RPMI7951 (cell line): Measurements from ENCODE around the gene TEX11. TPM values are rescaled to one million over a fixed set of nuclear protein-coding genes. Genes with fewer than 3 reads are reported as not detected.
"Not testable (repeated sequence)": the region's sequence is repeated elsewhere in the genome, so short reads cannot be mapped to it uniquely, and the experiment has no call there.

Source experiments
- DNase-seq: peaks from one replicate; pipeline ENCODE4 v3.0.0-alpha.2; 2012; ENCODE audit warnings: low read depth
- total RNA-seq: library from RNA; depleted of rRNA; stranded (reverse); fragments of >200 nt; shearing (Covaris generic); gene quantifications from 2 replicates; pipeline ENCODE4 v1.2.3, GENCODE V29; 2014; rRNA removed

TEX11 gene
- 0.36 and 0.88 TPM in 2 replicates for total RNA-seq

DNA sequence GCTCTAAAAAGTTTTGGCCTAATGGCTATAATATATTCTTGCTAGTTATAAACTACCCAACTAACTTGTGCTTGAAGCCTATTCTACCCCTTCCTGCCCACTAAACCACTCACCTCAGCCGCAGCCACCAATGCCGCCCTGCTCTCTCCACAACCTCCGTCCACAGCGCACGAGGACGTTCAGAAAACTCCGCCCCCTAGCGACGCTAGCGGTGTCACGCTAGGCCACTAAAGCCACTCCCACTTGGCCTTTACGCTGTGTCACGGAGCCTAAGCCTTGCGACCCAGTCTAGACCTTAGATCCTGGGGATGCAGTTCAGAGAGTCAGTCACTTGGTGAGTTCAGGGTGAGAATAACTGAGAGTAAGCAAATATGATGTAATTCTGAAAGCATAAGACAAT lies at the start of gene TEX11:
Gene TEX11, minus strand, starts transcription at position 171 of the 400 bp plus-strand sequence. CDS start 922 bp downstream, outside the sequence.
- DNase-seq: no peak

DNA sequence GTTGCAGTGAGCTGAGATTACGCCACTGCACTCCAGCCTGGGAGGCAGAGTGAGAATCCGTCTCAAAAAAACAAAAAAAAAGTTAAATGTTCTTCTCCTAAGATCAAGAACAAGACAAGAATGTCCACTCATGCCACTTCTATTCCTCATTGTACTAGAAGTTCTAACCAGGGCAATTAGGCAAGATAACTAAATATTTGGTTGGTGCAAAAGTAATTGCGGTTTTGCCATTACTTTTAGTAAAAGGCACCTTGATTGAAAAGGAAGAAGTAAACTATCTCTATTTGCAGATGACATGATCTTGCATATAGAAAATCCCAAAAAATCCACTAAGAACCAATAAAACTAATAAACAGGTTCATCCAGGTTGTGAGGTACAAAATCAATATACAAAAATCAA lies 46.4 kb upstream of the TEX11 start:
- DNase-seq: no peak

DNA sequence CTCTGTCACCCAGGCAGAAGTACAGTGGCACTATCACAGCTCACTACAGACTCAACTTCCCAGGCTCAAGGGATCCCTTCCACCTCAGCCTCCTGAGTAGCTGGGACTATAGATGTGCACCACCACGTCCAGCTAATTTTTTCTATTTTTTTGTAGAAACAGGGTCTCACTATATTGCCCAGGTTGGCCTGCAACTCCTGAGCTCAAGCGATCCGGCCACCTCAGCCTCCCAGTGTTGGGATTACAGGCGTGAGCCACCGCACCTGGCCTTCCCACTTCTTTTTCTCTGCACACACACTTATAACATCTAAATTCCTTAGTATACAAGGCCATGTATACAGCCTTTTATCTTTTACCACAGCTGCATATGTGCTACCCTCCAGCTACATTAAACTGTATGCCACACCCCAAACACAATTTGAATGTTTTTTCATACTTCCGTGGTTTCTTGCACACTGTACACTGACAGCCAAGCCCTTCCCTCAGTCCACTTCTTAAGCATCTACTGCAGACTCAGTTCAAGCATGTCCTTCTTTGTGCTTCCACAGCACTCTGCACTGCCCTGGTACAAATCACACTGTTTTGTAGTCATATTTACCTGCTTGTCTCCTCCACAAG lies 15.9 kb upstream of the TEX11 start:
- DNase-seq: no peak

DNA sequence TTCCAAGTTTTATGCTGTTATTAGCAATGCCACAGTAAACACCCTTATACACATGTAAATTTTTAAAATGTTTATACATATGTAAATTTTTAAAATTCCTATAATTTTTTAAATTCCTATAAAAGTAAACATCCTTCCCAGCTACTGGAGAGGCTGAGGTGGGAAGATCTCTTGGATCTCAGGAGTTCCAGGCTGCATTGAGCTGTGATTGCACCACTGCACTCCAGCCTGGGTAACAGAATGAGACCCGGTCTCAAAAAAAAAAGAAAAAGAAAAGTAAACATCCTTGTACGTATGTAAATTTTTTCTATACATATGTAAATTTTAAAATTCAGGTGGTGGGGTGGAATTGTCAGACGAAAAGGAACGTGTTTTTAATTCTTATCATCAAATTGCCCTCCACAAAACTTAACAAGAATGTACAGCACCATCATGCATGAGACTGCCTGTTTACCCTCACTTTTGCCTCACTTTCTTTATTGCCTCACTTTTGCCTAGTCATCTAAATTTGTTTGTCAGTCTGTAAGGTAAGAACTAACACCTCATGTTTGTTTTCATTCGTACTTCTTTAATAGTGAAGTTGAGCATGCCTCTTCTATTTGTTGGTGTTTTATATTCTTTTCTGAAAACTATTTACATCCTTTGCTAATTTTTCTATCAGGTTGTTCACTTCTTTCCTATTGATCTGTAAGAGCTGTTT lies 14.4 kb upstream of the TEX11 start:
- no peak for DNase-seq

DNA sequence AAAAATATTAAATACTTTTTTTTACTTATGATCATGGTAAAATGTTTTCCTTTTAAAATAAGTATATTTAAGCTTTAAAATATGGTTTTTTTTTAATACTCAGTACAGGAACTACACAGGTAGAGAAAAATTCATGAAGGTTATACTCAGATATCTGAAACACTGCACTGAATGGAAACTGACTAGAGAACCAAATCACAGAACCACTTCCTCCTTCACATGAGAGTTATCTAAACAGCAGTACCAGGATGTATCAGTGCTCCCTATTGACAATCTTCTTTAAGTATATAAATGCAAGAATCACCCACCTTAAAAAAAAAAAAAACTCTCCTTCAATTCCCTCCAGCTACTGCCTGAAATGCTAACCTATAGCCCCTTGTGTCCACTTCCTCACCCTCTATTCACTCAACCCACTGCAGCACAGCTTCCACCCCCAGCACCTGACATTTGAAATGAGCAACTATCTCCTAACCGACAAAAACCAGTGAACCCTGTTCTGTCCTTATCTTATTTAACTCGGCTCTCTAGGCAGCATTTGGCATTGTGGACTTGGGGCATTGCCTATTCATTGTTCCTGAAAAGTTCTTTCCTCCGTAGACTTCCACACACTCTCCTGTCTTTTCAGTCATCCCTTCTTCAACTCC lies 13.3 kb upstream of the TEX11 start:
- no peak for DNase-seq

DNA sequence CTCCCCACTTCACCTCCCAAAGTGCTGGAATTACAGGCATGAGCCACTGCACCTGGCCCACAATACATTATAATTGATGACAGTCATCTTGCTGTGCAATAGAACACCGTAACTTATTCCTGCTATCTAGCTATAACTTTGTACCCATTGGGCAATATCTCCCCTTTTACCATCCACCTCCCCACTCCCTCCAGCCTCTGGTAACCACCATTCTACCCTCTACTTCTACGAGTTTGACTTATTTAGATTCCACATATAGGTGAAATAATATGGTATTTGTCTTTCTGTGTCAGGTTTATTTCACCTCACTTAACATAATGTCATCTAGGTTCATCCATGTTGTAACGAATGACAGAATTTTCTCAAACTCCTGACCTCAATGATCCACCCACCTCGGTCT lies 8.2 kb upstream of the TEX11 start:
- DNase-seq: no peak

DNA sequence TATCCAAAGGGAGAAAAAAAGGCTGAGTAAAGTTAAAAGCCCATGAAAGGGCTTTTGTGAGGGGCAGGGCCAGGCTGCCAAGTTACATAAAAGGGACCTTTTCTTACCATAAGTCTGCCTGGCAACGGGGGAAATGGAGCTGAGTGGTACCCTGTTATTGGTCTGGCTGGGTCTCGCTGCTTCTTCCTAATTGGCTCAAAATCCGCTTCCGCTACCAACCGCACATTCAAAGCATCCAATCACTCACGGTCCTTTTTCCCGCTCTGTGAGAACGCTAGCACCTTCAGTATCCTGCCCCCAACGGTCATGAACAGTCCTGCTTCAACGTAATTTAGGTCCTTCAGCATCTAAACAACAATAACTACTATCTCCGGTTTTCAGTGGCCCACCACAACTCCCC lies 611 bp downstream of the TEX11 start:
- DNase-seq: no peak

DNA sequence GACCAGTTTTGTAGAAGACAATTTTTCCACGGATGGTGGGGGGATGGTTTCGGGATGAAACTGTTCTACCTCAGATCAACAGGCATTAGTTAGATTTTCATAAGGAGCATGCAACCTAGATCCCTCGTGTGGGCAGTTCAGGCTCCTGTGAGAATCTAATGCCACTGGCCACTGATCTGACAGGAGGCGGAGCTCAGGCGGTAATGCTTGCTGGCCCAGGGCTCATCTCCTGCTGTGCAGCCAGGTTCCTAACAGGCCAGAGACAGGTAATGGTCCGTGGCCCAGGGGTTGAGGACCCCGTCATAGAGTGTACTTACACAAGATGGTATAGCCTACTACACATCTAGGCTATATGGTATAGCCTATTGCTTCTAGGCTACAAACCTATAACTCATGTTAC lies 7.0 kb downstream of the TEX11 start:
- DNase-seq: no peak

DNA sequence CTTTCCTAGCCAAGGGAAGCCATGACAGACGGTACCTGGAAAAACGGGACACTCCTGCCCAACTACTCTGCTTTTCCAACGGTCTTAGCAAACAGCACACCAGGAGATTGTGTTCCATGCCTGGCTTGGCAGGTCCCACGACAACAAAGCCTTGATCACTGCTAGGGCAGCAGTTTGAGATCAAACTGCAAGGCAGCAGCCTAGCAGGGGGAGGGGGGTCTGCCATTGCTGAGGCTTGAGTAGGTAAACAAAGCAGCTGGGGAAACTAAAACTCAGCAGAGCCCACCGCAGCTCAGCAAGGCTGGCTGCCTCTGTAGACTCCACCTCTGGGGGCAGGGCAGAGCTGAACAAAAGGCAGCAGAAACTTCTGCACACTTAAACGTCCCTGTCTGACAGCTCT lies 18.1 kb downstream of the TEX11 start:
- DNase-seq: not testable (repeated sequence)

DNA sequence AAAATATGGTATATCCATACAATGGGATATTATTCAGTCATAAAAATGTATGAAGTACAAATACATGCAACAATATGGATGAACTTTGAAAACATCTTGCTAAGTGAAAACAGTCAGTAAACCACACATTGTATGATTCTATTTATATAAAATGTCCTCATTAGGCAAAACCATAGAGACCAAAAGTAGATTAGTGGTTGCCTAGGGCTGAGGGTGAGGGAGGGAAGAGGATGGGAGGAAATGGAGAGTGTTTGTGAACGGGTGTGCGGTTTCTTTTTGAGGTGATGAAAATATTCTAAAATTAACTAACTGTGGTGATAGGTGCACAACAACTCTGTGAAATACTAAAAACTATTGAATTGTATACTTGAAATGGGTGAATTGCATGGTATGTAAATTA lies 29.6 kb downstream of the TEX11 start:
- DNase-seq: no peak

DNA sequence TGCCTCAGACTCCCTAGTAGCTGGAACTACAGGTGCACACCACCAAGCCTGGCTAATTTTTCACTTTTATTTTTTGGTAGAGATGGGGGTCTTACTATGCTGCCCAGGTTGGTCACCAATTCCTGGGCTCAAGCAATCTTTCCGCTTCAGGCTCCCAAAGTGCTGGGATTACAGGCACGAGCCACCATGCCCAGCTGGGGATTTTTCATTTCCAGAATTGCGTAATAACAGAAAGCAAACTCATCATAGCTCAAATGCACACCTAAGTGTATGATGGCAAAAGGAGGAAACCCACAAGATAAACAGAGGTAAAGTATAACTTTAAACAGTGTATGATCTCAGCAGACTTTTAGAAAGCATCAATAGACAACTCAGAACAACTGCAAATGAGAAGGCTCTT lies 56.2 kb downstream of the TEX11 start:
- DNase-seq: no peak

DNA sequence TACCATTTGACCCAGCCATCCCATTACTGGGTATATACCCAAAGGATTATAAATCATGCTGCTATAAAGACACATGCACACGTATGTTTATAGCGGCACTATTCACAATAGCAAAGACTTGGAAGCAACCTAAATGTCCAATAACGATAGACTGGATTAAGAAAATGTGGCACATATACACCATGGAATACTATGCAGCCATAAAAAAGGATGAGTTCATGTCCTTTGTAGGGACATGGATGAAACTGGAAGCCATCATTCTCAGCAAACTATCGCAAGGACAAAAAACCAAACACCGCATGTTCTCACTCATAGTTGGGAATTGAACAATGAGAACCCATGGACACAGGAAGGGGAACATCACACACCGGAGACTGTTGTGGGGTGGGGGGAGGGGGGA lies 64.4 kb downstream of the TEX11 start:
- DNase-seq: not testable (repeated sequence)

DNA sequence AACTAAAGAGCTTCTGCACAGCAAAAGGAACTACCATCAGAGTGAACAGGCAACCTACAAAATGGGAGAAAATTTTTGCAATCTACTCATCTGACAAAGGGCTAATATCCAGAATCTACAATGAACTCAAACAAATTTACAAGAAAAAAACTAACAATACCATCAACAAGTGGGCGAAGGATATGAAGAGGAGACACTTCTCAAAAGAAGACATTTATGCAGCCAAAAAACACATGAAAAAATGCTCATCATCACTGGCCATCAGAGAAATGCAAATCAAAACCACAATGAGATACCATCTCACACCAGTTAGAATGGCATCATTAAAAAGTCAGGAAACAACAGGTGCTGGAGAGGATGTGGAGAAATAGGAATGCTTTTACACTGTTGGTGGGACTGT lies 64.9 kb downstream of the TEX11 start:
- not testable (repeated sequence) for DNase-seq

DNA sequence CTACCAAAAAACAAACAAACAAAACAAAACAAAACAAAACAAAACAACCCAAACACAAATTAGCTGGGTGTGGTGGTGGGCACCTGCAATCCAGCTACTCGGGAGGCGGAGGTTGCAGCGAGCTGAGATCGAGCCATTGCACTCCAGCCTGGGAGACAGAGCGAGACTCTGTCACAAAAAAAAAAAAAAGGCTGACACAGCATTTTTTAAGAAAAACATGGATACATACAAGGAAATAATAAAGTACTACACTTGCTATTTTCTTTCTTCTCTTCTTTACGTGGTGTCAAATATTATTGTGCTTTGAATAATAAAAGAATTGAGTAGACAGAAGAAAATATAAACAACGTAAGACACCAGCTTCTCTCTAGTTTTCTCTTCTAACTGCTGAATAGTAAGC lies 73.9 kb downstream of the TEX11 start:
- DNase-seq: no peak

DNA sequence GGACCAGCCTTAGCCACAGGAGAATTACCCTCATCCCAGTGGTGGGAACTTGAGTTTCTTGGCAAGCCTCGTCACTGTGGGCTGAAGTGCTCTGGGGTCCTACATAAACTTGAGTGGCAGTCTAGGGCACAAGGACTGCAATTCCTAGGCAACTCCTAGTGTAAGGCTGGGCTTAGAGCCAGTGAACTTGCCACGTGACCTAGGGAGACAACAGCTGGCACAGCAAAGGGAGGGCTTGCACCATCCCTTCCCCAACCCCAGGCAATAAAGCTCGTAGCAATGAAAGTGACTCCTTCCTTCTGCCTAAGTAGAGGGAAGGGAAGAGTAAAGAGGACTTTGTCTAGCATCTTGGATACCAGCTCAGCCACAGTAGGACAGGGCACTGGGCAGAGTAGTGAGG lies 81.8 kb downstream of the TEX11 start:
- DNase-seq: peak; percentile 17

DNA sequence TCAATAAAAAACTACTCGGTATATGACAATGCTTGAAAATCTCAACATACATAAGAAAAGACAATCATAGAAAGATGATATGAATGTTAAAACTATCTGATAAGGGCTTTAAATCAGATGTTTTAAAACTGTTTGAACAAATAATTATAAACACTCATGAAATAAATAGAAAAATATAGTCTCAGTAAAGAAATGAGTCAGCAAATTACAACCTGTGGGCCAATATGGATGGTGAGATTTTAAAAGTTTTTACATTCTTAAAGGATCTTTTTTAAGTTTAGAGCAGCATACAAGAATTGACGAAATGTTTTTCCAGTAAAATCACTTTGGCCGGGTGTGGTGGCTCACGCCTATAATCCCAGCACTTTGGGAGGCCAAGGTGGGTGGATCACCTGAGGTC lies 83.1 kb downstream of the TEX11 start:
- DNase-seq: no peak

DNA sequence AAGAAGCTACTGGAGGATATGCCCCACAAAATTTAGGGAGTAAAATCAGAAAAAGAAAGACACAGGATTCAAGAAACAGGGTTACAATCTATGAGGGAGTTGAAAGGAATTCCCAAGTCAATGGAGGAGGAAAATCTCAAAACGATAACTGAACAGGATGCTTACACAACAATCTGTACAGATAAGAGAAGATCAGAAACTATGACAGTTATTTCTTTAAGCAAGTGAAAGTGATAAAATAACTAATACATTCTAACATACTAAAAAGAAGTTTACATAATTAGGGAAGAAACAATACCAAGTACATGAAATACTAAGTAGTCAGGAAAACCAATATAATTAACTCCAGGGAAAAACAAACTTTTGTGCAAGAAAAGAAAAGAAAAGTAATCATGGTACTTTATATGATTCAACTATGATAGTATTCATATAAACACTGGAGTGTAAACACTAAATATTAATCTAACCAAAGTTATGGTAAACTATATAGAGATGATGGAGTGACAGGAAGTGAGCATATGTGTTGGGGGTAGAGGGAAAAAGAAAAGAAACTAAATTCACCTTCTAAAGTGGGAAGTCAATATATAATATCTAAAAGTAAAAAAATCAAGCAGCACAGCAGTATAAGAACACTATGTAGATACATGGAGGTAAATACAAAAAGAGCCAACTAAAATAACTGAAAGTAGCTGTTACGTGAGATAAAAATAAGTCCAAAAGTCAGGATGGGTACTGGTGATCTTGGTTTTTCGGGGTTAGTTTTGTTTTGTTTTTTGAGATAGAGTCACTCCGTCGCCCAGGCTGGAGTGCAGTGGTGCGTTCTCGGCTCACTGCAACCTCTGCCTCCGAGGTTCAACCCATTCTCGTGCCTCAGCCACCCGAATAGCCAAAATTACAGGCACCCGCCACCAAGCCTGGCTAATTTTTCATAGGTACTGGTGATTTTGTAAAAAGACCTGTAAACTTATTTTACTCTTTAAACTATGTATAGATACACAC lies 99.3 kb downstream of the TEX11 start:
- DNase-seq: no peak

DNA sequence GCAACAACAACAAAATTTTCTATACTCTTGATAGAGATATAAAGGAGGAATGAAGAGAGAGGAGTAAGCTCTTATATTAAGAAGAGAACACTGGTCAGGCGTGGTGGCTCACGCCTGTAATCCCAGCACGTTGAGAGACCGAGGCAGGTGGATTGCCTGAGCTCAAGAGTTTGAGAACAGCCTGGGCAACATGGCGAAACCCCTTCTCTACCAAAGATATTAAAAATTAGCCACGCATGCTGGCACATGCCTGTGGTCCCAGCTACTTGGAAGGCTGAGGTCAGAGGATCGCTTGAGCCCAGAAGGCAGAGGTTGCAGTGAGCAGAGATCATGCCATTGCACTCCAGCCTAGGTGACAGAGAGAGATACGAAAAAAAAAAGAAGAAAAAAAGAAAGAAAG lies 102.4 kb downstream of the TEX11 start:
- no peak for DNase-seq

DNA sequence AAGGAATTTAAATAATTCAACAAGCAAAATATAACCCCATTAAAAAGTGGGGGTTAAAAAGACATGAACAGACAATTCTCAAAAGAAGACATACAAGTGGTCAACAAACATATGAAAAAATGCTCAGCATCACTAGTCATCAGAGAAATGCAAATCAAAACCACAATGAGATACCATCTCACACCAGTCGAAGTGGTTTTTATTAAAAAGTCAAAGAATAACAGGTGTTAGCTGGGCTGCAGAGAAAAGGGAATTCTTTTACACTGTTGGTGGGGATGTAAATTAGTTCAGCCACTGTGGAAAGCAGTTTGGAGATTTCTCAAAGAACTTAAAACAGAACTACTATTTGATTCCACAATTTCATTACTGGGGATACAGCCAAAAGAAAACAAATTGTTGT lies 111.8 kb downstream of the TEX11 start:
- DNase-seq: not testable (repeated sequence)

DNA sequence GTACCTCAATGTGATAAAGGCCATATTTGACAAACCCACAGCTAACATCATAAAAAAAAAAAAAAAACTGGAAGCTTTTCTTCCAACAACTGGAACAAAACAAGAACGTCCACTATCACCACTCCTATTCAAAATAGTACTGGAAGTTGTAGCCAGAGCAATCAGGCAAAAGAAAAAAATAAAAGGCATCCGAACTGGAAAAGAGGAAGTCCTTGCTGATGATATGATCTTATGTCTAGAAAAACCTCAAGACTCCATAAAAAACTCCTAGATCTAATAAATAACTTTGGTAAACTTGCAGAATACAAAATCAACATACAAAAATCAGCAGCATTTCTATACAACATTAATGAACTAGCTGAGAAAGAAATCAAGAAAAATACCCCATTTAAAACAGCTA lies 134.3 kb downstream of the TEX11 start:
- DNase-seq: no peak

DNA sequence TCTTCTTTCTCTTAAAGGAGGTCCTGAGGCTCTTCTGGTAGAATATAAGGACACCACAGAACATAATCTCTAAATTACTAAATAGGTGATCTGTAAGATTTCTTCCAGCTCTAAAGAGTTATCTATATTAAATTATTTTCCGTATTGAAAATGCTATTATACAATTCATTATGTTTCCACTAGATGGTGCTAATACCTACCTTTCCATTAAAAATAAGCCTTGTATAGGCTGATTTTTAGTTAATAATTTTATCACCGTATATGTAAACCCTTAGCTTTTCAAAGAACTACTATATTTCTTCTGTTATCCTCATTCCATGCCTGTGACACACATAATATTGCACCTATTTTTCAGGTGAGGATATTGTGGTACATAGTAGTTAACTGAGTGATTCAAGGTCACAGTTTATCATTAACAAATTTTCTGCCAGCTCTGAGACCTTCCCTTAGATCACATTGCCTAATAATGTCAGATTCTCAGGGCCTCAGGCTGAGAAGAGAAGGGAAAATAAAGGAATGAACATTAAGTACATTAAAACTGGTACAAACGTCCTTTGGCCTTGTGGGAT lies 138.8 kb downstream of the TEX11 start:
- DNase-seq: no peak

DNA sequence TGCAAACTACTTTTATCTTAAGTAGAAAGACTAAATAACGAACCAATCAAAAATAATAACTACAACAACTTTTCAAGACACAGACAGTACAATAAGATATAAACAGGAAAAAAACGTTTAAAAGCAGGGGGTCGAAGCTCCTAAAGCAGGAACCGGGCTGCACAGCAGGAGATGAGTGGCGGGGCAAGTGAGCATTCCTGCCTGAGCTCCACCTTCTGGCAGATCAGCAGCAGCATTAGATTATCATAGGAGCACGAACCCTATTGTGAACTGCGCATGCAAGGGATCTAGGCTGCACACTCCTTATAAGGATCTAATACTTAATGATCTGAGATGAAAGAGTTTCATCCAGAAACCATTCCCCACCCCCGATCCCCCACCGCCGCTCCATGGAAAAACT lies 146.2 kb downstream of the TEX11 start:
- no peak for DNase-seq
